GM18907 (cell line): ENCODE measurements around the gene RCOR1.
"Not testable (repeated sequence)": the region's sequence is repeated elsewhere in the genome, so short reads cannot be mapped to it uniquely, and the experiment has no call there.

Source experiments
- ATAC-seq: cut with Tn5 transposase; IDR thresholded peaks from one replicate; pipeline ENCODE4 v1.9.1; 2021; ENCODE audit warnings: mild to moderate bottlenecking, moderate library complexity; ENCODE audit not compliant: unreplicated experiment

Gene RCOR1

GRCh38 chr14:102739190-102739469 lies 146.7 kb downstream of the RCOR1 start:
- ATAC-seq, result no peak

- no peak for ATAC-seq
Observed at GRCh38 chr14:102746634-102747438, 154.4 kb downstream of the RCOR1 start.

GRCh38 chr14:102748806-102749205 lies 156.4 kb downstream of the RCOR1 start:
- no peak for ATAC-seq

- ATAC-seq, result no peak
Observed at GRCh38 chr14:102749393-102750305, 157.2 kb downstream of the RCOR1 start.

- ATAC-seq, result no peak
Observed at GRCh38 chr14:102750376-102750775, 157.9 kb downstream of the RCOR1 start.

GRCh38 chr14:102751088-102751487 lies 158.6 kb downstream of the RCOR1 start:
- ATAC-seq, result no peak

GRCh38 chr14:102752239-102752847 lies 159.9 kb downstream of the RCOR1 start:
- no peak for ATAC-seq

GRCh38 chr14:102754370-102755262 lies 162.2 kb downstream of the RCOR1 start:
- no peak for ATAC-seq

GRCh38 chr14:102757646-102758045 lies 165.2 kb downstream of the RCOR1 start:
- no peak for ATAC-seq

GRCh38 chr14:102758087-102758486 lies 165.6 kb downstream of the RCOR1 start:
- ATAC-seq, result no peak

- no peak for ATAC-seq
Observed at GRCh38 chr14:102759456-102760187, 167.2 kb downstream of the RCOR1 start.

- ATAC-seq, result no peak
Observed at GRCh38 chr14:102760496-102761193, 168.2 kb downstream of the RCOR1 start.

GRCh38 chr14:102761206-102761605 lies 168.8 kb downstream of the RCOR1 start:
- ATAC-seq, result no peak

GRCh38 chr14:102764220-102764671 lies 171.8 kb downstream of the RCOR1 start:
- ATAC-seq, result peak; percentile 61

GRCh38 chr14:102765770-102766169 lies 173.3 kb downstream of the RCOR1 start:
- ATAC-seq, result not testable (repeated sequence)

GRCh38 chr14:102768223-102769048 lies 176.0 kb downstream of the RCOR1 start:
- peak; percentile 58 for ATAC-seq

- ATAC-seq, result no peak
Observed at GRCh38 chr14:102769049-102769327, 176.5 kb downstream of the RCOR1 start.
